PFSK-1 (cell line): ENCODE measurements around the gene MPZL1.

Source experiments
- FOXP2 ChIP-seq: optimal IDR thresholded peaks from 2 replicates; pipeline ENCODE3; 2011; ENCODE audit warnings: borderline replicate concordance, control low read depth, inconsistent platforms; ENCODE audit not compliant: insufficient read depth; ENCODE audit errors: extremely low read length, extremely low read depth
- POLR2AphosphoS5 ChIP-seq: IDR thresholded peaks from 2 replicates; pipeline ENCODE4 v1.6.1; 2012; ENCODE audit warnings: low read depth, mild to moderate bottlenecking, control low read depth, low read length, moderate library complexity
- SIN3A ChIP-seq: IDR thresholded peaks from 2 replicates; pipeline ENCODE4 v1.6.1; 2012; ENCODE audit warnings: mild to moderate bottlenecking, low read length, moderate library complexity, borderline replicate concordance; ENCODE audit not compliant: insufficient read depth
- TAF1 ChIP-seq: IDR thresholded peaks from 2 replicates; pipeline ENCODE4 v1.6.1; 2012; ENCODE audit warnings: low read length, control low read depth, borderline replicate concordance; ENCODE audit not compliant: insufficient read depth
- TF ChIP-seq, protein P1 (sequence below), 2 experiments: IDR thresholded peaks; 2 replicates each; pipeline versions ENCODE4 v1.6.1 to v1.8.0; 2011 to 2012; ENCODE audit warnings: low read depth in 2 of 2, low read length in 2 of 2, control low read depth in 1 of 2, inconsistent platforms in 1 of 2, mild to moderate bottlenecking in 1 of 2, moderate library complexity in 1 of 2; ENCODE audit not compliant: insufficient read depth in 1 of 2

MPZL1 gene

DNA sequence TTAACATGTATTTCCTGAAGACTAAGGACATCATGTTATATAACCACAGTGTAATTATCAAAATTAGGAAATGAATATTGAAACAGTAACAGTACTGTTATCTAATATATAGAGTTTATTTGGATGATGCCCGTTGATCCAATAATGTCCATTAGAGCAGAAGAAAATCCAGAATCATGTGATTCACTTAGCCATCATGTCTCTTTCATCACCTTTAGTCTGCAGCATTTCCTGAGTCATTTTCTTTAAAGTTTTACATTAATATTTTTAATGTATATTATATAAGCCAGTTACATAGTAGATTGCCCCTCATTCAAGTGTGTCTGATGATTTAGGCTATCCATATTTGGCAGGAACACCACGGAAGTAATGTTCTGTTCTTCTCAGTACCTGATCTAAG is 28.9 kb downstream of the MPZL1 start:
- TF ChIP-seq POLR2AphosphoS5 (no peak), TAF1 (no peak), SIN3A (no peak), FOXP2 (no peak)
- TF ChIP-seq, protein P1, sequence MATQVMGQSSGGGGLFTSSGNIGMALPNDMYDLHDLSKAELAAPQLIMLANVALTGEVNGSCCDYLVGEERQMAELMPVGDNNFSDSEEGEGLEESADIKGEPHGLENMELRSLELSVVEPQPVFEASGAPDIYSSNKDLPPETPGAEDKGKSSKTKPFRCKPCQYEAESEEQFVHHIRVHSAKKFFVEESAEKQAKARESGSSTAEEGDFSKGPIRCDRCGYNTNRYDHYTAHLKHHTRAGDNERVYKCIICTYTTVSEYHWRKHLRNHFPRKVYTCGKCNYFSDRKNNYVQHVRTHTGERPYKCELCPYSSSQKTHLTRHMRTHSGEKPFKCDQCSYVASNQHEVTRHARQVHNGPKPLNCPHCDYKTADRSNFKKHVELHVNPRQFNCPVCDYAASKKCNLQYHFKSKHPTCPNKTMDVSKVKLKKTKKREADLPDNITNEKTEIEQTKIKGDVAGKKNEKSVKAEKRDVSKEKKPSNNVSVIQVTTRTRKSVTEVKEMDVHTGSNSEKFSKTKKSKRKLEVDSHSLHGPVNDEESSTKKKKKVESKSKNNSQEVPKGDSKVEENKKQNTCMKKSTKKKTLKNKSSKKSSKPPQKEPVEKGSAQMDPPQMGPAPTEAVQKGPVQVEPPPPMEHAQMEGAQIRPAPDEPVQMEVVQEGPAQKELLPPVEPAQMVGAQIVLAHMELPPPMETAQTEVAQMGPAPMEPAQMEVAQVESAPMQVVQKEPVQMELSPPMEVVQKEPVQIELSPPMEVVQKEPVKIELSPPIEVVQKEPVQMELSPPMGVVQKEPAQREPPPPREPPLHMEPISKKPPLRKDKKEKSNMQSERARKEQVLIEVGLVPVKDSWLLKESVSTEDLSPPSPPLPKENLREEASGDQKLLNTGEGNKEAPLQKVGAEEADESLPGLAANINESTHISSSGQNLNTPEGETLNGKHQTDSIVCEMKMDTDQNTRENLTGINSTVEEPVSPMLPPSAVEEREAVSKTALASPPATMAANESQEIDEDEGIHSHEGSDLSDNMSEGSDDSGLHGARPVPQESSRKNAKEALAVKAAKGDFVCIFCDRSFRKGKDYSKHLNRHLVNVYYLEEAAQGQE (IDR thresholded peaks at IDR 0.05; ENCODE audit: insufficient read depth in 1 of 2, low read depth in 2 of 2, low read length in 2 of 2) = no peak

DNA sequence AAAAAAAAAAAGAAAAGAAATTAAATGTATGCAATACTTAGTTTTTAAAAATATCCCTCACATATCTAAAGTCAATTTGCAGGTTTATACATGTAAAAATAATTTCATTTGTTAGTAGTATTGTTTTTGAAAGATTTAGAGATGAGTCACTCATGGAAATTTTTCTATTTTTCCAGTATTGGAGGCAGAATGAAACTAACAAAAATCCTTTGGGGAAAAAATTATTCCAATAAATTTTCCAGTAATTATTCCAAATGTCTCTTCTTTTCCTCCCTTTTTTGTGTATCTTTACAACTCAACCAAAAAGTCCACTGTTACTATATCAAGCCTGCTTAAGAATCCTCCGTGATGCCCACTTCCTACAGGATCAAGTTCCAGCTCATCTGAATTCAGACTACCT is 29.9 kb downstream of the MPZL1 start:
- TF ChIP-seq TAF1 = no peak
- TF ChIP-seq FOXP2 = no peak
- no peak for TF ChIP-seq SIN3A
- TF ChIP-seq, protein P1 (IDR thresholded peaks at IDR 0.05; ENCODE audit: insufficient read depth in 1 of 2, low read depth in 2 of 2, low read length in 2 of 2) = no peak
- no peak for TF ChIP-seq POLR2AphosphoS5

DNA sequence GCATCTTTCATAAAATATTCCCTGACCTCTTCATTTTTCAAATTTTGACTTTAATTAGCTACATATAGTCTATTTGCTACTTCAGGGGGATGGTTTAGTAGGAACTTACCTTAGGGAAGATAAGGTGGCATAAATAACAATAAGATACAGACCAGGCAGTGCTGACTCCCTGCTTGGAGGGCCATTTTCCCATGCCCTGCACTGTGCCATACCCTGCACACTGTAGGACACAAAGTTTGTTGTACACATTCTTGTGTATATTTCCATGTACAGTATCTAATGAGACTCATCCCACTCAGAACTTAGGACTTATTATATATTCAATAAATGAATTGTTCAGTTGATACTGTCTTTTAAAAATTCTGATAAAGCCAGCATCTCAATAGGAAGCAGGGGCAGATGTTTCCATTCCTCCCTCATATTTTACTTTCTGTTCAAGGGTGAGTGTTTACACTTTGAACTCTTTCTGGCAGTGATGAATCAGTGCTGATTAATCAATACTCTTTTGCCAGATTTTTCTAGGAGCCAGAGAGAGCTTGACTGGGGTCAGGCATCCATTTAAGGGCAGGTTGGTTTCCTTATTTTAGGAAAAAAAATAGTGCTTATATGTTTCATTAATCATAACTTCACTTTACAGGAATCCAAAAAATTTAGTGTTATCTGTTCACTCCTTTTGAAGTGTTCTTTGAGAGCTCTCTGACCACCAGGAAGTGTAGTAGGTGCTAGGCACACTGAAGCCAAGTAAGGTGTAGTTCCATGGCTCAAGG is 30.6 kb downstream of the MPZL1 start:
- TF ChIP-seq POLR2AphosphoS5 (no peak), SIN3A (no peak), FOXP2 (no peak), TAF1 (no peak)
- TF ChIP-seq, protein P1 (IDR thresholded peaks at IDR 0.05; ENCODE audit: insufficient read depth in 1 of 2, low read depth in 2 of 2, low read length in 2 of 2) = no peak

DNA sequence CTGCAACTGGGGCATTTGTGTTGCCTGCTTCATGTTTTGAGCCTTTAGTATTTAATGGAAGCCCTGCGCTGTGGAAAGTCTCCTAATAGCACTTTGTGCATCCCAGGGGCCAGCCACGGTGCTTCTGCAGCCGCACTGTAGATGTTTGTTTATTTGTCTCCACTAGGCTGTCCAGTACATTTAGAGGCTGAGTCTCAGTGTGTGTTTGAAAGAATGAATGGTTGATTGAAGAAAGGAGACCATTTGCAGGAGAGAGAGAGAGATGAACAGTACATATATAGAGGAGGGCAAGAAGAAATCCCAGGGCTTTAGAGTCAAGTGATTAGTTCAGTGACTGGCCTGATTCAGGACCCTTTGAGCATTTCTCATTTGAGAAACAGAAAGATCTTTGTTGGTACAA is 33.9 kb downstream of the MPZL1 start:
- TF ChIP-seq, protein P1 (IDR thresholded peaks at IDR 0.05; ENCODE audit: insufficient read depth in 1 of 2, low read depth in 2 of 2, low read length in 2 of 2) = no peak
- no peak for TF ChIP-seq FOXP2
- TF ChIP-seq POLR2AphosphoS5 = no peak
- TF ChIP-seq TAF1 = no peak
- TF ChIP-seq SIN3A = no peak
